Measurements from ENCODE around the gene DHFR.

- TF ChIP-seq ZFP3 (CRISPR knock-in tag; IDR thresholded peaks at IDR 0.05), result no peak
- no peak for TF ChIP-seq ZC3H10 (CRISPR knock-in tag; IDR thresholded peaks at IDR 0.05)
- no peak for TF ChIP-seq ESRRG (CRISPR knock-in tag; IDR thresholded peaks at IDR 0.05)
- no peak for TF ChIP-seq ZNF565 (CRISPR knock-in tag; conservative IDR thresholded peaks at IDR 0.05; ENCODE audit: low read depth)
- TF ChIP-seq RARB (CRISPR knock-in tag; IDR thresholded peaks at IDR 0.05), result no peak
- no peak for TF ChIP-seq TCF4 (CRISPR knock-in tag; IDR thresholded peaks at IDR 0.05; ENCODE audit: borderline replicate concordance)
- no peak for TF ChIP-seq GLIS3 (CRISPR knock-in tag; IDR thresholded peaks at IDR 0.05)
- TF ChIP-seq SNAI2 (CRISPR knock-in tag; IDR thresholded peaks at IDR 0.05), result no peak
- TF ChIP-seq ZNF8 (CRISPR knock-in tag; IDR thresholded peaks at IDR 0.05), result no peak
- no peak for TF ChIP-seq CREB5 (CRISPR knock-in tag; IDR thresholded peaks at IDR 0.05; ENCODE audit: low read depth)
- TF ChIP-seq PPARA (CRISPR knock-in tag; IDR thresholded peaks at IDR 0.05; ENCODE audit: borderline replicate concordance), result no peak
- TF ChIP-seq ZFP30 (CRISPR knock-in tag; IDR thresholded peaks at IDR 0.05), result no peak
Measured at GRCh38 chr5:80594810-80595209, 60.0 kb downstream of the DHFR start.
